Right ventricle myocardium superior (tissue), 1 donor: Measurements from ENCODE around the gene PPP1CA. TPM values are rescaled to one million over a fixed set of nuclear protein-coding genes. Genes with fewer than 3 reads are reported as not detected.
"Not testable (repeated sequence)": the region's sequence is repeated elsewhere in the genome, so short reads cannot be mapped to it uniquely, and the experiment has no call there.

Experiments
- ATAC-seq: fragments of 200-7000 bp; cut with Tn5 transposase; one replicate; pipeline ENCODE4 v1.9.1; 2020; ENCODE audit warnings: mild to moderate bottlenecking; ENCODE audit not compliant: poor library complexity
- DNase-seq: peaks from one replicate; pipeline ENCODE4 v3.0.0-alpha.2; 2020
- intact Hi-C: fragments of 100-400 bp; cut with DNase I; formaldehyde crosslinking; loops from one replicate; pipeline ENCODE4 v1.11.2; 2022
- total RNA-seq: library from RNA; stranded (reverse); fragmentation: NEBNext Ultra II Directional; extraction: Animal tissue kit (Norgen Biotek cat#: 25700); gene quantifications from one replicate; pipeline ENCODE4 v1.2.1, GENCODE V29; 2021
- donor health status: DM: no; HTN: yes; CAD: no; lungs with severe emphysema.

The PPP1CA gene
- total RNA-seq, 1 donor from 2014 or later = 103 TPM

- DNase-seq (no peak), ATAC-seq (no peak)
- intact Hi-C loops = no loop called here
Measured at GRCh38 chr11:67407688-67408163, 6.1 kb upstream of the PPP1CA start.

- ATAC-seq (peak; percentile 22), DNase-seq (no peak)
- intact Hi-C loops = no loop called here
Measured at GRCh38 chr11:67406969-67407687, 5.5 kb upstream of the PPP1CA start.

- DNase-seq (no peak), ATAC-seq (no peak)
- intact Hi-C loops = no loop called here
Measured at GRCh38 chr11:67406420-67406968, 4.8 kb upstream of the PPP1CA start.

DNA sequence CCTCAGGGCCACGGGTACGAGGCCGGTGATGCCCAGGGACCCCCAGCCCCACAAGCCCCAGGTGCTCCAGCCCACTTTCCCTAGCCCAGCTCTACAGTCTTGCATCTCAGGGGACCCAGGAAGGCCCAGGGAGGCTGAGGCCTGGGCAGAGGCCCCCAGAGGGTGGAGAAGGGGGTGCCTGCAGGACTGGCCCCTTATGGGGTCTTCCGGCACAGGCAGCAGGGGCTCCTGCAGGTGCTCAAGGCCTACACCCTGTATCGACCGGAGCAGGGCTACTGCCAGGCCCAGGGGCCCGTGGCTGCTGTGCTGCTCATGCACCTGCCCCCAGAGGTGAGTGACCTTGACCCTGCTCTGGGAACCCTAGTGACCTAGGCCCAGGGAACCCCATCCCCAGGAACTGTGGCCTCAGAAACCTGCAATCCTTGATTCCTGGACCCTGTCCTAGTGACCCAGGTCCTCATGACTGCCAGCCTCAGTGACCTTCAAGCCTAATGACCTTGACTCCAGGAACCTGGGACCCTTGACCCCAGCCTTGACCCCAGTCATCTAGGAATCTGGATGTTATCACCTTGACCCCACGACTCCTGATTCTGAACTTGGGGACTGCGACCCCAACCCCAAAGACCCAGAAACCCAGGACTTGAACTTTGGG is 4.2 kb upstream of the PPP1CA start:
- DNase-seq = no peak
- ATAC-seq = no peak
- intact Hi-C loops = no loop called here

- DNase-seq (no peak), ATAC-seq (no peak)
- intact Hi-C loops = no loop called here
Measured at GRCh38 chr11:67405196-67405567, 3.5 kb upstream of the PPP1CA start.

DNA sequence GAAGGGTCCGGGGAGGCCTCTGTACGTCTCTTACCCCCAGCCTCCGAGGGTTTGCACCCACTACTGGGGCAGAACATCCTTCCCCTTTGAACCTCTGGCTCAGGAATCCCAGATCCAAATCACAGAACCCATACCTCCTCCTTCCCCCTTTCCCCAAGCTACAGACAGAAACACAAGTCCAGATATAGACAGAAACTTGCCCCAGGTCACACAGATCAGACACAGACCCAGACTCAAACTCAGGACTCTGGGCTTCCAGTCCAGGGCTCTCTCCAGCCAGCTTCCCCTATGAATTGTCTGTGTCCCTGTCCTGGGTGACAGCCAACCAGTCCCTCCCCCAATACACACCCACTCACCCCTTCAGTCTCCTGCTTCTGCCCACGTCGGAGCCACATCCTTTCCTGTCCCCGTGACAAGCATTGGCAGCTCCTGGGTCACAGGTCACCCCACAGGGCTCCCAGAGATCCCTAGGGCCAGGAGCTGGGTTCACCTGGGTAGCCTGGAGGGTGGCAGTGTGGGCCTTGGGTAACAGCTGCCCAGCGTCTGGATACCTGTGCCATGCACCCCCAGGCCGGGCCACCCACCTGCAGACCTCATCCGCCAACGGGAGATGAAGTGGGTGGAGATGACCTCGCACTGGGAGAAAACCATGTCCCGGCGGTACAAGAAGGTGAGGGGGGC is 3.0 kb upstream of the PPP1CA start:
- DNase-seq (no peak), ATAC-seq (no peak)
- intact Hi-C loops = no loop called here

DNA sequence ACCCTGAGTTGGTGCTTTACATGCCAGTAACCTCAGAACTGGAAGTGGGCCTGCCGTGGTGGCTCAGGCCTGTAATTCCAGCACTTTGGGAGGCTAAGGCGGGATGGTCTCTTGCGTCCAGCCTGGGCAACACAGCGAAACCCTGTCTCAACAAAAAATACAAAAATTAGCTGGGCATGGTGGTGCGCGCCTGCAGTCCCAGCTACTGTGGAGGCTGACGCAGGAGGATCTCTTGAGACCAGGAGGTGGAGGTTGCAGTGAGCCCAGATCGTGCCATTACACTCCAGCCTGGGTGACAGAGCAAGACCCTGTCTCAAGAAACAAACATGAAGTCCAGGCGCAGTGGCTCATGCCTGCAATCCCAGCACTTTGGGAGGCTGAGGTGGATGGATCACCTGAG is 1.4 kb upstream of the PPP1CA start:
- DNase-seq, intact Hi-C loops, ATAC-seq: not testable (repeated sequence)

DNA sequence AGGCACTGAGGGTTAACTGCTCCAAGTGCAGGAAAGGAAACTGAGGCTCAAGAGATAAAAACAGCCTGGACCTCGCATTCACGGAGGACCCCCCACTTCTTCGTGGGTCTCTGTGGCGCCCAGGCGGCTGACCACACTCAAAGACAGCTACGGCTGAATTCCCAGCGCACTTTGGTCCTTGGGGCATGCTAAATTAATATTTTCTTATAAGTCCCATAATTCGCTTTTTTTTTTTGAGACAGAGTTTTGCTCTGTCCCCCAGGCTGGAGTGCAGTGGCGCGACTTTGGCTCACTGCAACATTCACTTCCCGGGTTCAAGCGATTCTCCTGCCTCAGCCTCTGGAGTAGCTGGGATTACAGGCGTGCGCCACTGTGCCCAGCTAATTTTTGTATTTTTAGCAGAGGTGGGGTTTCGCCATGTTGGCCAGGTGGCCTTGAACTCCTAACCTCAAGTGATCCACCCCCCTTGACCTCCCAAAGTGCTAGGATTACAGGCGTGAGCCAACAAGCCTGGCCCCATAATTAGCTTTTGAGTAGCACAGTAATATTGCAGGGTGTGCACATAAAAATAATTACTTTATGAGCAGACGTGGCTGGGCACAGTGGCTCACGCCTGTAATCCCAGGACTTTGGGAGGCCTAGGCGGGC is 658 bp upstream of the PPP1CA start:
- ATAC-seq, intact Hi-C loops, DNase-seq: not testable (repeated sequence)

GRCh38 chr11:67400942-67401494 is 640 bp downstream of the PPP1CA start:
- ATAC-seq (no peak), DNase-seq (peak; percentile 57)
- intact Hi-C loops = loop anchor here (2.0 kb wide), 1 partner anchor 68 kb away; the partner anchor contains the start of gene TMEM134

- intact Hi-C loops = loop anchor here (2.0 kb wide), 1 partner anchor 68 kb away; the partner anchor contains the start of gene TMEM134
- peak; percentile 61 for DNase-seq
- ATAC-seq = peak; percentile 1
Measured at GRCh38 chr11:67400251-67400941, 1.3 kb downstream of the PPP1CA start.

GRCh38 chr11:67398661-67399563 is 2.7 kb downstream of the PPP1CA start:
- DNase-seq (no peak), ATAC-seq (no peak)
- intact Hi-C loops = no loop called here

GRCh38 chr11:67397986-67398660 is 3.5 kb downstream of the PPP1CA start:
- ATAC-seq (no peak), DNase-seq (no peak)
- intact Hi-C loops = no loop called here

DNA sequence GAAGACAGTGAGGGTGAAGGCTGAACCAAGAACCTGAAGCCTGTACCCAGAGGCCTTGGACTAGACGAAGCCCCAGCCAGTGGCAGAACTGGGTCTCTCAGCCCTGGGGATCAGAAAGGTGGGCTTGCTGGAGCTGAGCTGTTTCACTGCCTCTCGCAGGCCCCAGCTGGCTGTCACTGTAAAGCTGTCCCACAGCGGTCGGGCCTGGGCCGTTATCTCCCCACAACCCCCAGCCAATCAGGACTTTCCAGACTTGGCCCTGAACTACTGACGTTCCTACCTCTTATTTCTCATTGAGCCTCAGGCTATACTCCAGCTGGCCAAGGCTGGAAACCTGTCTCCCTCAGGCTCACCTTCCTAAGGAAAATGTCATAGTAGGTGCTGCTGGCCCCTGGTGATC is 4.1 kb downstream of the PPP1CA start:
- no peak for ATAC-seq
- intact Hi-C loops = no loop called here
- DNase-seq = no peak

DNA sequence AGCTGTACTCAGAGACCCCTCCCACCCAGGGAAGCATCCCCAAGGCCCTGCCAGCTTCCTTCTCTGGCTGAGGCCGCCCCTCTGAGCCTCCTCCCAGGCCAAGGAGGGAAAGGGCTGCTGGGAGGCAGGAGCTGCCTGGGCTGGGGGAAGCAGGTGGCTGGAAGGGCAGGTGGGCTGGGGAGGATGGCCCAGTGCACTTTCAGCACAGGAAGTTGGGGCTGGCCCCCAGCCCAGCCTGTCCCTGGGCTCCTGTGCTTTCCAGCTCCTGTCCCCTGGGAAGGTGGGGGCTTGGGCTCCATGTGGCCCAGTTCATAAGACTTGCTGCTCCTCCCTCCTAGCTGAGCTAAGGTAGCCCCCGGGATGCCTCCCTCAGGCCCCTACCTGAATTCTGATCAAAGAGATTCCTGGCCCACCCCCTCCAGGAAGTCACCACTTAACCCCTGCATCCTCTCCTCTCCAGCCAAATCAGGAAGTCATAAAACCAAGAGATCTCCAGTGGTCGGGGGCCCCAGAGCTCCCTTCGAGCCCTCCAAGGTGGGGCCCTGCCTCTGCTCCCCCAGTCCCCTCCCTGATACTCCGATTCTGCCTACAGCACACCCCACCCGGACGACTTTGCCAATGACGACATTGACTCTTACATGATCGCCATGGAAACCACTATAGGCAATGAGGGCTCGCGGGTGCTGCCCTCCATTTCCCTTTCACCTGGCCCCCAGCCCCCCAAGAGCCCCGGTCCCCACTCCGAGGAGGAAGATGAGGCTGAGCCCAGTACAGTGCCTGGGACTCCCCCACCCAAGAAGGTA is 4.9 kb downstream of the PPP1CA start:
- intact Hi-C loops = no loop called here

GRCh38 chr11:67396259-67396581 is 5.4 kb downstream of the PPP1CA start:
- no peak for DNase-seq
- ATAC-seq = no peak
- intact Hi-C loops = no loop called here

More for the DNA sequence above, 4.9 kb downstream of the PPP1CA start:
- no peak for ATAC-seq
- DNase-seq = no peak
